Stimulated activated CD8-positive, alpha-beta memory T cell treated with anti-CD3 and anti-CD28 coated beads, Interleukin-15, amount 100 ng/mL, for 48 hours (primary cell): Measurements from ENCODE around the gene LILRA1.
"Not testable (repeated sequence)": the region's sequence is repeated elsewhere in the genome, so short reads cannot be mapped to it uniquely, and the experiment has no call there.

Experiments used
- DNase-seq, 2 donors: peaks; one replicate each; pipeline ENCODE4 v3.0.0-alpha.2; 2020; ENCODE audit warnings: low read depth in 2 of 2

LILRA1 gene

DNA sequence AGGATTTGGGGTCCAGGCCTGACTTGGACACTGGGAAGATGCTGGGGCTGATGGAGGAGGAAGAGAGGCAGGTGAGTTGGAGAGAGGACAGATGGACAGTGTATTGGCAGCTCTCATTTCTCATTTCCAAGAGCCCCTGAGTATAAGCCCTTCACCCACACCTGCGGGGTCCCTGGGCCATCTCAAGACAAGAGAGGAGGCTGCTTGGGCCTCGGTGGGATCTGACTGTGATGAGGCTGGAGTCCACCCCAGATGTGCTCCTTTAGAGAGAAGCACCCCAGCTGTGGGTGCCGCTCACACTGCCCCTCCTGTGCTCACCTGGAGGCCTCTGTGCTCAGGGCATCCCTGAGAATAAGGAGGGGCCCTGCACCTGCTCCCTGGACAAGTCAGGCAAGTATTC lies 16.1 kb upstream of the LILRA1 start:
- no peak for DNase-seq

DNA sequence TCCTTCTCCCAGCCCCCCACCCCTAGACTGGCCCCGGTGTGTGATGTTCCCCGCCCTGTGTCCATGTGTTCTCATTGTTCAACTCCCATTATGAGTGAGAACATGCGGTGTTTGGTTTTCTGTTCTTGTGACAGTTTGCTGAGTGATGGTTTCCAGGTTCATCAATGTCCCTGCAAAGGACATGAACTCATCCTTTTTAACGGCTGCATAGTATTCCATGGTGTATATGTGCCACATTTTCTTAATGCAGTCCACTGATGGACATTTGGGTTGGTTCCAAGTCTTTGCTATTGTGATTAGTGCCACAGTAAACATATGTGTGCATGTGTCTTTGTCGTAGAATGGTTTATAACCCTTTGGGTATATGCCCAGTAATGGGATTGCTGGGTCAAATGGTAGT lies 15.2 kb upstream of the LILRA1 start:
- DNase-seq = not testable (repeated sequence)

DNA sequence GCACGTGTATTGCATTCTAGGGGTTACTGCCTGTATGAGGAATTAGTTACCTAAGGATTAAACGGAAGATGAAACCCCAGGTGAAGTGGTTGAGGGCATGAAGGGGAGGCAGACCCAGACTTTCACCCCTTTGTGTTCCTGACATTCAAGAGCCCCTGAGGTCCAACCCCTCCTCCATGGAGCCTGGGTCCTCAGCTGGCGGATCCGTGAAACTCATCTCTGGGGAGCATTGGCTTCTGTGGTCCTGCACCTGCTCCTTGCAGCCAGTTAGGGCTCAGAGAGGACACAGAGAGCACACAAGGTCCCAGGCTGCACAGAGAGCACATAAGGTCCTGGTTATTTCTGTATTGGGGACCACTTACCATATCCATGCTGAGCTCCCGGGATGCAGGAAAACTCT lies 7.0 kb upstream of the LILRA1 start:
- no peak for DNase-seq

DNA sequence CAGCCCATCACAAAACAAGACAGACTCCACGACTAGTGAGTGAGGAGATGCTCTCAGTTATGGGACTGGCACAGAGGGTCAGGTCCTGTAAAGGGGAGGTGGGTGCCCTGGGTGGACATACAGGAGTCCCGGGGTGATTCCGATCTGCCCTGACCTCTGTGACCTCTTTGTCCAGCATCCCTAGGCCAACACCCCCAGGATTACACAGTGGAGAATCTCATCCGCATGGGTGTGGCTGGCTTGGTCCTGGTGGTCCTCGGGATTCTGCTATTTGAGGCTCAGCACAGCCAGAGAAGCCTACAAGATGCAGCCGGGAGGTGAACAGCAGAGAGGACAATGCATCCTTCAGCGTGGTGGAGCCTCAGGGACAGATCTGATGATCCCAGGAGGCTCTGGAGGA lies 6.4 kb upstream of the LILRA1 start:
- no peak for DNase-seq

DNA sequence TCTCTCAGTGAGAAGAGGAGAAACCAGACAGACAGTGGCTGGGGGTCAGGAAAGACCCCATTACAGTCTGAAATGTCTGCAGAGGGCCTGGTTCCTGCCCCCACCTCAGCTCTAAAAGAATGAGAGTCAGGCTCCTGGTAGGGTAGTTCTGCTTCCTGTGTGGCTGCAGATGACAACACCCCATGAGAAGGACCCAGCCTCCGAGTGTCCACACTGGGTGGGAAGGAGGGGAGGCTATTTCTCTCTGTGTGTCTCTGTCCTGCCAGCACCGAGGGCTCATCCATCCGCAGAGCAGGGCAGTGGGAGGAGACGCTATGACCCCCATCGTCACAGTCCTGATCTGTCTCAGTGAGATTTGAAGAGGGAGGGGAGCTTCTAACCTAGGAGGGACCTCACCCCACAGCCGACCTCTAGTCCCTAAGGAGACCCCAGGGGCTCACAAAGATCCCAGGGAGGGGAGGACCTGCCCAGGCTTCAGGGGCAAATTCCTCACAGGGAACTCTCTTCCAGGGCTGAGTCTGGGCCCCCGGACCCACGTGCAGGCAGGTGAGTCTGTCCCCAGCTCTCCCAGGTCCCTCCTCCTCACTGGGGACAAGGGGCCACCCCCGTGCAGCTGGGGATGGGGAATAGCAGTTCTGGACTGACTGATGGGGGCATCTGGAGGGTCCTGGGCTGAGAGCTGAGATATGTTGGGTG lies 647 bp downstream of the LILRA1 start:
- DNase-seq = not testable (repeated sequence)

DNA sequence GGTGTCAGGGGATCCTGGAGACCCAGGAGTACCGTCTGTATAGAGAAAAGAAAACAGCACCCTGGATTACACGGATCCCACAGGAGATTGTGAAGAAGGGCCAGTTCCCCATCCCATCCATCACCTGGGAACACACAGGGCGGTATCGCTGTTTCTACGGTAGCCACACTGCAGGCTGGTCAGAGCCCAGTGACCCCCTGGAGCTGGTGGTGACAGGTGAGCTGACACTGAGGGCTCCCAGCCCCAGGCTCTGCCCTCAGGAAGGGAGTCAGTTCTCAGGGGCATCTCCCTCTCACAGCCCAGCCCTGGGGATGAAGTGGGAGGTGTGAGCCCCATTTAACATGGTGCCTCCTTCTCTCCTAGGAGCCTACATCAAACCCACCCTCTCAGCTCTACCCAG lies 1.3 kb downstream of the LILRA1 start:
- no peak for DNase-seq

DNA sequence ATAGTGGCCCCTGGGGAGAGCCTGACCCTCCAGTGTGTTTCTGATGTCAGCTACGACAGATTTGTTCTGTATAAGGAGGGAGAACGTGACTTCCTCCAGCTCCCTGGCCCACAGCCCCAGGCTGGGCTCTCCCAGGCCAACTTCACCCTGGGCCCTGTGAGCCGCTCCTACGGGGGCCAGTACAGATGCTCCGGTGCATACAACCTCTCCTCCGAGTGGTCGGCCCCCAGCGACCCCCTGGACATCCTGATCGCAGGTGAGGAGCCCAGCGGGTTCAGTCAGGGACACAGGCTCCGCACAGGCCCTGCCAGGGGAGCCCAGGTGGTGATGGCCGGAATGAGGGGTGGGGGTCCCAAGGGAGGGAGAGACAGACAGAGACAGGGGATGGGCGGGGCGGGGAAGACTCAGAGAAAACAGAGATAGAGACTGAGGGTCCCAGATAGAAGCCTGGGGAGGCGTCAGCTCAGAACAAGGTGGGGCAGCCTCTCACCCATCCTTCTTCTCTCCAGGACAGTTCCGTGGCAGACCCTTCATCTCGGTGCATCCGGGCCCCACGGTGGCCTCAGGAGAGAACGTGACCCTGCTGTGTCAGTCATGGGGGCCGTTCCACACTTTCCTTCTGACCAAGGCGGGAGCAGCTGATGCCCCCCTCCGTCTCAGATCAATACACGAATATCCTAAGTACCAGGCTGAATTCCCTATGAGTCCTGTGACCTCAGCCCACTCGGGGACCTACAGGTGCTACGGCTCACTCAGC lies 2.4 kb downstream of the LILRA1 start:
- not testable (repeated sequence) for DNase-seq

DNA sequence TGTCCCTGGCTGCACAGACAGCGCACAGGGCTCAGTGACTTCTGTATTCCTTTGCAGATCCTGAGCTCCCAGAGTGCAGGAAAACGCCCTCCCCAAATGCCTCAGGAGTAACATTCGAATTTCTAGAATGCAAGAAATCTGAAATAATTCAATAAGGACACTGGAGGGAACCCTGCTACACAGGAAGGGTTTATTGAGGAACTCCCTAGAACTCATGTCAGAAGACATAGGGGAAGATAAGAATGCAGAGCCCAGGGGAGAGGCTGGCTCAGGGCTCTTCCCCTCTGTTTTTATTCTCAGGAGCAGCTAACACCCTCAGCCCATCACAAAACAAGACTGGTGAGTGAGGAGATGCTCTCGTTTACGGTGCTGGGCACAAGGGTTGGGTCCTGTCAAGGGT lies 6.8 kb downstream of the LILRA1 start:
- DNase-seq = no peak

DNA sequence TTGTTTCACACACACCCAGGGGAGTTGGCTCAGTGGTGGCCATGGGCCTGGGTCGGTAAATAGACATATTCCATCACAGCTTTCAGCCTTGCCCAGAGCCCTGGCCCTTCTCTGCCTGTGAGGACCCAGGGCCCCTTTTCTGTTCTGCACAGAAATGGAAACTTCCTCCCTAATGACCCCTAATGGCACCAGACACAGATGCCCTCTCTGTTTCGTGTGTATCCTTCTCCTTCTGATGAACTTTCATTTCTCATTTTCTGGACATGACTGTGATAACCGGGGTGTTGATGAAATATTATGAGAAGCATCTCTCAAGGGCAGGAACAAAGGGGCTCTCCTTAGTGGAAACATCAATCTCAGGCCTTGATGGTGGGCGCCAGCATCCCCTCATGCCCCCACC lies 12.8 kb downstream of the LILRA1 start:
- DNase-seq = no peak

DNA sequence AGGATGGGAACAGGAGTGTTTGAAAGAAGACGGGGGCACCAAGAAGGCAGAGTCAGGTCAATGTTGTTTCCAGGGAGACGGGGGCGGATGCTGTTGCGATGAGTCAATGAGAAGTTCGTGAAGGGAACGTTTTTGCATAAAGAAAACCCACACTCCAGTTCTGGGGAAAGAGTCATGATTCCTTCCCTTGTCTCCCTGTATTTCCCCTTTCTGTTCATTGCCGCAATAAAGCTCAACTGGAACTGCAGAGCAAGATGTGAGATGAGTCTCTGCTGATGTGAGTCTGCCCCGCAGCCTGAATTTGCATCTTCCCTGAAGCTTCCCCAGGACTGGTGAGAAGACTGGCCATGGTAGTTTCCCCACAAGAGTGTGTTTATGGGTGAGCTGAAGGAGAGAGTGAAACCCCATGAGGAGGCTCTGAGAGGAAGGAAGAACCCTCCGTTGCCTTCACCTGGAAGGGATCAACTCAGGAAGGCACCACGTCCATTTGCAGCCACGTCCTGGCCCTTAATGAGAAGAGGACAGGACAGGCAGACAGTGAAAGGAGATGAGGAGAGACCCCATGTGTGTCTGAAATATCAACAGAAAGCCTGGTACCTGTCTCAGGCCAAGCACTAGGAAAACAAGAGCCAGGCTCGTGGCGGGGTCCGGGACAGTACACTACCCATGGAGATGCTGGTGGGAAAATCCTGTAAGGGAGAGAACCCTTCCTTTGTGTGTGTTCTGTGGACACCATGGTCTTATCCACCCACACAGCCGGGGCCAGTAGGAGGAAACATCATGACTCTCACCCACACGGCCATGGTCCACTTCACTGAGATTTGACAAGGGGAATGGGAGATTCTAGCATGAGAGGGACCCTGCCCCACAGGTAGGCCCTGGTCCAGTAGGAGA lies 13.7 kb downstream of the LILRA1 start:
- DNase-seq = no peak

DNA sequence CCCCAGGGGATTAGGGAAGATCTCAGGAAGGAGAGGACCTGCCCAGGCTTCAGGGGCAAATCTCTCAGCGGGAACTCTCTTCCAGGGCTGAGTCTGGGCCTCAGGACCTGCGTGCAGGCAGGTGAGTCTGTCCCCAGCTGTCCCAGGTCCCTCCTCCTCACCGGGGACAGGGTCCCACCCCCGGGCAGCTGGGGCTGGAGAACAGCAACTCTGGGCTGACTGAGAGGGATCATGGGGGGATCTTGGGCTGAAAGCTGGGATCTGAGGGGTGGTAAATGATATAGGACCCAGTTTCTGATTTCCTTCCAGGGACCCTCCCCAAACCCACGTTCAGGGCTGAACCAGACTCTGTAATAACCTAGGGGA lies 14.3 kb downstream of the LILRA1 start:
- no peak for DNase-seq

DNA sequence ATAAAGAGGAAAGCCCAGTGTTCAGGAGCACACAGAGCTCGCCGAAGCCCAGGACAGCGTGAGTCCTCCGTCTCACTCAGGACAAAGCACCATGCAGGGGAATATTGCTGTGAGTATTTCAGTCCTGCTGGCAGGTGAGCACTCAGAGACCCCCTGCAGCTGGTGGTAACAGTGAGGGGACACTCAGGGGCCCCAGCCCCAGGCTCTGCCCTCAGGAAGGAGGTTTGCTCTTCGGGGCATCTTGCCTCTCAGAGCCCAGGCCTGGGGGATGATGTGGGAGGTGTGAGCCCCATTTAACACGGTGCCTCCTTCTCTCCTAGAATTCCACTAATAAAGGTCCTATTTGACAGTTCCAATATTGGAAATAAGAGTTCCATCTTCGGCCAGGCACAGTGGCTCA lies 14.8 kb downstream of the LILRA1 start:
- DNase-seq = no peak

DNA sequence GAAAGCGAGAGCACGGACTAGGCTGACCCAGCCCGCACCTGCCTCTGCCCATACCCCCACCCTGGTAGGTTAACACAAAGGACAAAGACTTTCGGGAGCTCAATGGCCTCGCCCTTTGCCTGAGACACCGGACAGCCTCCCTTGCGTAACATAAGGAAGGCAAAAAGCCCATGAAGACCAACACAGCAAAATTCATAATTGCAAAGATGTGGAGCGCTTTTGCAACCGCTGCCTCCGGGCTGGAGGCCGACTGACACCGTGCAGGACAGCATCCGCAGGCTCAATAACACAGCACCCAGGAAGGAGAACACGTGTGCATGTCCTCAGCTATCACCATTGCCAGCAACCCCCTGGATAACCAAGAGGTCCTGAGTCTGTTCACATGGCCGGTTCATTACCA lies 15.4 kb downstream of the LILRA1 start:
- DNase-seq = no peak

DNA sequence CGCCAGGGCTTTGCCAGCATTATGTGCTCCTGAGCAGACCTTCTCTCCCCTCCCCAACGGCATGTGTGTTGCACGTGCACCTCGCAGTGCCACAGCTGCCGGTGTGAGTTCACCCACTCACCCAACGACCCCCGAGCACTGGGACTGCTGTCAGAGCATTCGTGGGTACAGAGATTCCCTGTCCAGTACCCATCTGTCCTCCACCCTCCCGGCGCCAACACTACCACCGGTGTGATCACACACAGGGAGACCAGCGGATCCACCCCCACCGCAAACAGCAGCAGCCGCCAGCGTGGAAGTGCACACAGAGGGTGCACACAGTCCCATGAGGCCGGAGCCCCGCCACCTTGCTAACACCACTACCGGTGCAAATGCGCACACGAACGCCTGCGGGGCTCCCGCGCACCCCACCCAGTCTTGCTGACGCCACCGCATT lies 15.9 kb downstream of the LILRA1 start:
- DNase-seq = no peak

DNA sequence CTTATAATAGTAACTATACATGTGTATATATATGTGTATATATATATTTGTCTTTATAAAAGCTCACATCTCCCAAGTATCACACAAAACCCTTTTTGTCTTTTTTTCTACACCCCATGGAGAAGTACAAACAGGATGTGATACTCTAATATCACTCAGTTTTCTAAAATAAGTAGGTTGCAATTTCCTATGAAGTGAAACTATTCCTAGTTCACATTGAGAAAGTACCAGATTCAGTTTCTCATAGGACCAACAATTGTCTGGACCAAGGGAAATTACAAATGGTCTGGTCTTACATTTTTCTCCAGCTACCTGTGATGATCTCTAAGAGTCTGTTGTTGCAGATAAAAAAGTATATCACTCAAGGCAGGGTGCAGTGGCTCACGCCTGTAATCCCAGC lies 19.0 kb downstream of the LILRA1 start:
- DNase-seq = no peak

DNA sequence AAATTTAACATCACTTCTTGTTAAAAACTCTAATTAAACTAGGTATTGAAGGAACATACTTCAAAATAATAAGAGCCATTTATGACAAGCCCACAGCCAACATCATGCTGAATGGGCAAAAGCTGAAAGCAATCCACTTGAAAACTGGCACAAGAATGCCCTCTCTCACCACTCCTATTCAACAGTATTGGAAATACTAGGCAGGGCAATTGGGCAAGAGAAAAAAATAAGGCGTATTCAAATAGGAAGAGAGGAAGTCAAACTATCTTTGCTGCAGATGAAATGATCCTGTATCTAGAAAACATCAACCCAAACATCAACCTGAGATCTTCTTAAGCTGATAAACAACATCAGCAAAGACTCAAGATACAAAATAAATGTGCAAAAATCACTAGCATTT lies 21.3 kb downstream of the LILRA1 start:
- no peak for DNase-seq

DNA sequence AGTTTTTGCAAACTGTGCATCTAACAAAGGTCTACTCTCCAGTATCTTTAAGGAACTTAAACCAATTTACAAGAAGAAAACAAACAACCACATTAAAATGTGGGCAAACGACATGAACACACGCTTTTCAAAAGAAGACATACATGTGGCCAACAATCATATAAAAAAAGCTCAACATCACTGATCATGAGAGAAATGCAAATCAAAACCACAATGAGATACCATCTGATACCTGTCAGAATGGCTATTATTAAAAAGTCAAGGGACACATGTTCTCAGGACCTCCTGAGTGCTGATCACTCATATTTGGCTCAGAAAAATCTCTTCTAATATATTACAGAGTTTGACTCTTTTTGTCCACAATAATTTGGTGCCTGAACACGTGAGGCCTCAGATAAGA lies 22.6 kb downstream of the LILRA1 start:
- DNase-seq = no peak

DNA sequence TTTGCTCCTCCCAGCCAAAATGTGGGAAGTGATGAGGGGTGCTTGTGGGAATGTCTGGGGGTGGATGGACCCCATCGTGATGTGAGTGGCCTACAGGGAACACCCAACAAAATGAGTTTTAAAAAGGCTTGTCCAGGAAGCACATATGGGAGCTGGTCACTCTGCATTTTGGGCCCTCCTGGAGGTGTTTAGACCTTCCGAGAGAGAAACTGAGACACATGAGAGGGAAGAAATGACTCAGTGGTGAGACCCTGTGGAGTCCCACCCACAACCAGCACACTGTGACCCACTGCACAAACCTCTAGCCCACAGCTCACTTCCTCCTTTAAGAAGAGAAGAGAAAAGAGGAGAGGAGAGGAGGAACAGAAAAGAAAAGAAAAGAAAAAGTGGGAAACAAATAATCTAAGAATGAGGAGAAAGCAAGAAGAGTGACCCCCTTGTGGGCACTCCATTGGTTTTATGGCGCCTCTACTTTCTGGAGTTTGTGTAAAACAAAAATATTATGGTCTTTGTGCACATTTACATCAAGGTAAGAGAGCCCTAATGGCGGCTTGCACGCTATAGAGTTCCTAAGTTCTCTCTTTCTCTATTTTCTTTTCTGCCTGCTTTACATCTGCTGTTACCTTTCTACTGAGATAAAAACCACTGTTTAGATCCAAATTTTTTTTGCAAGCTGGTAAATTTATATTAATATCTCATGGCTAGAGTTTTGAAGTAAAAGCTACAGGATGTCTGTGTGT lies 23.6 kb downstream of the LILRA1 start:
- no peak for DNase-seq

DNA sequence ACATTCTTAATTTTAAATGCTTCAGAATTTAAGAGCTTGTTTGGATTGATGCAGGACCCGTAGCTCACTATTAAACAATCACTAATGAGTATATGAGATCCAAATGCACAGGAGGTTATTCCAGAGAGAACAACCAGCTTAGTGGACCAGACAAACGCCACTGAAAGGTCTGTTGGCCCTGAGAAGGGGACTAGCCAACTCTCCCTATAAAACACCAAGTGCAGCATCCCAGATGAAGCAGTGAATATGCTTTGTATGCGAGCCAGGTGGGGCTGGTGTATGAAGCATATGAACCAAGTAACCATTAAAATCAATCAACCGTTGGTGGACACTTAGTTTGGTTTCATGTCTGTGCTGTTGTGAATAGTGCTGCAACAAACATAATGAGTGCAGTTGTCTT lies 27.0 kb downstream of the LILRA1 start:
- no peak for DNase-seq

DNA sequence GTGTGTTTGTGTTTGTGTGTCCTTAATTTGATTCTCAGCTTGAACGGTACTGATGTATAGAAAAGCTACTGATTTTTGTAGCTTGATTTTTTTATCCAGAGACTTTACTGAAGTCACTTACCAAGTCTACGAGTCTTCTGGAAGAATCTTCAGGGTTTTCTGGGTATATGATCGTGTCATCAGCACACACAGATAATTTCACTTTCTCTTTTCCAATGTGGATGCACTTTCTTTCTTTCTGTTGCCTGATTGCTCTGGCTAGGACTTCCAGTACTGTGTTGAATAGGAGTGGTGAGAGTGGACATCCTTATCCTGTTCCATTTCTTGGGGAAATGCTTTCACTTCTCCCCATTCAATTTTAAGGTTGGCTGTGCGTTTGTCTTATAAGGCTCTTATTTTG lies 29.0 kb downstream of the LILRA1 start:
- no peak for DNase-seq

DNA sequence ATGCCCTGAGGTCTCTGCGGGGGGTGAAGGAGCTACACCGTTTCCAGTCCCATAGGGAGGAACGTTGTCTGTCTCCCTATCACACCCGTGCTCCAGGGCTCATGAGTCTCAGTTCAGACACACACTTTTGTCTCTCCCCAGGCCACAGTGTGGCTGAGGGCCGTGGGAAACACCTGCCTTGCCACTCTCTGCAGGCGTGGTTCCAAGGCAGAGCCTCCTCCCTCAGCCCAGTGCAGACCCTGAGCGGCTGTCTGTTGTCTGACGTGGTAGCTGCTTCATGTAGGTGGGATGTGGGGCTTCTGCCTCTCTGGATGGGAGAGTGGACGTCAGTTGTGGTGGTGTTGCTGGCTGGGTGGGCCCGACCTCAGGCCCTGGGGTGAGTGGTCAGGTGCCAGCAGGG lies 30.8 kb downstream of the LILRA1 start:
- not testable (repeated sequence) for DNase-seq
